Measurements from ENCODE around the gene KRTDAP.

- TF ChIP-seq CTCF (IDR thresholded peaks at IDR 0.05) (no peak), POLR2A (IDR thresholded peaks at IDR 0.05) (no peak)
Observed at GRCh38 chr19:35444735-35445134, 45.5 kb downstream of the KRTDAP start.

Measured in breast epithelium (tissue), 3 donors.